K562 (cell line): ENCODE measurements around the gene PIK3R5. TPM values are rescaled to one million over a fixed set of nuclear protein-coding genes. Genes with fewer than 3 reads are reported as not detected.

Experiments
- ATAC-seq: fragments of 200-7000 bp; cut with Tn5 transposase; 3 replicates; pipeline ENCODE4 v1.9.1; 2020; ENCODE audit warnings: moderate library complexity
- BruUV-seq: library from RNA; stranded (reverse); fragments of 400-500 nt; replicated peaks from 2 replicates; lab custom pipeline; 2021; lab: Mats Ljungman, UMichigan
- CTCF ChIA-PET: fragments of 300-600 bp; formaldehyde crosslinking; extraction: SDS; loops from one replicate; lab custom pipeline; 2021; ENCODE audit warnings: low intra/inter-chr PET ratio; lab: Yijun Ruan, JAX
- POLR2A ChIA-PET: fragments of 300-600, 350-650 bp; sonication (Branson Sonifier 250); formaldehyde crosslinking; extraction: SDS; loops from one replicate; lab custom pipeline; 2021; ENCODE audit warnings: antibody characterized with exemption, inconsistent platforms; lab: Yijun Ruan, JAX
- DNase-seq, 4 experiments: peaks; one replicate each; pipeline versions ENCODE4 v3.0.0 to v3.0.0-alpha.2; 2011 to 2018; ENCODE audit warnings: low spot score in 3 of 4, mixed read lengths in 3 of 4; ENCODE audit errors: extremely low read depth in 1 of 4
- FAIRE-seq: peaks from 2 replicates; lab custom pipeline; 2011; peaks lifted over from hg19 to GRCh38; lab: Jason Lieb, UNC
- H2AFZ ChIP-seq: 2 replicates; pipeline ENCODE4 v1.6.0; 2011; ENCODE audit warnings: low read depth, low read length, control low read depth, inconsistent platforms
- H3K27ac ChIP-seq: fragments of 200-600 bp; 3 replicates; pipeline ENCODE4 v1.8.0; 2011; ENCODE audit warnings: low read depth, mild to moderate bottlenecking, control low read depth, inconsistent platforms, low read length, moderate library complexity, mixed read lengths; ENCODE audit errors: extremely low read depth
- H3K27me3 ChIP-seq, 2 experiments: fragments of 300-600 bp in 1 of 2; 2 replicates in 1 of 2; 3 replicates in 1 of 2; pipeline versions ENCODE4 v1.6.0 to v1.8.0; 2011; ENCODE audit warnings: inconsistent platforms in 2 of 2, low read length in 2 of 2, mild to moderate bottlenecking in 1 of 2, mixed read lengths in 1 of 2, moderate library complexity in 1 of 2; ENCODE audit not compliant: control insufficient read depth in 2 of 2, insufficient read depth in 2 of 2
- H3K36me3 ChIP-seq: fragments of 300-600 bp; 3 replicates; pipeline ENCODE4 v1.8.0; 2011; ENCODE audit warnings: mild to moderate bottlenecking, low read length, inconsistent platforms; ENCODE audit not compliant: control insufficient read depth, insufficient read depth
- H3K4me1 ChIP-seq, 2 experiments: fragments of 200-600 bp in 1 of 2; replicated peaks in 1 of 2; 2 replicates in 1 of 2; 3 replicates in 1 of 2; pipeline versions ENCODE4 v1.5.1 to v1.8.0; 2011; ENCODE audit warnings: inconsistent platforms in 2 of 2, low read length in 2 of 2, mild to moderate bottlenecking in 1 of 2, mixed read lengths in 1 of 2, moderate library complexity in 1 of 2; ENCODE audit not compliant: control insufficient read depth in 2 of 2, insufficient read depth in 2 of 2
- H3K4me2 ChIP-seq: 2 replicates; pipeline ENCODE4 v1.6.1; 2011; ENCODE audit warnings: low read length, control low read depth, inconsistent platforms, mixed read lengths; ENCODE audit not compliant: insufficient read depth
- H3K4me3 ChIP-seq: fragments of 200-600 bp; sonication (generic), shearing (Covaris generic); 2 replicates; pipeline ENCODE4 v1.5.1; 2016; ENCODE audit warnings: control low read depth, inconsistent platforms
- H3K79me2 ChIP-seq: fragments of 200-600 bp; 3 replicates; pipeline ENCODE4 v1.8.0; 2011; ENCODE audit warnings: low read length, inconsistent platforms; ENCODE audit not compliant: control insufficient read depth, insufficient read depth
- H3K9ac ChIP-seq, 2 experiments: 2 replicates each; pipeline versions ENCODE4 v1.6.0 to v1.6.1; 2011; ENCODE audit warnings: low read depth in 2 of 2, low read length in 2 of 2, control low read depth in 1 of 2, inconsistent platforms in 1 of 2, mild to moderate bottlenecking in 1 of 2, mixed read lengths in 1 of 2; ENCODE audit not compliant: insufficient read depth in 1 of 2
- H3K9me1 ChIP-seq: one replicate; pipeline ENCODE4 v1.6.0; 2011; ENCODE audit warnings: inconsistent platforms, mild to moderate bottlenecking, low read length, moderate library complexity; ENCODE audit not compliant: control insufficient read depth, insufficient read depth
- H3K9me3 ChIP-seq: replicated peaks from 2 replicates; pipeline ENCODE4 v1.5.1; 2011; ENCODE audit warnings: low read depth, low read length, inconsistent platforms; ENCODE audit not compliant: control insufficient read depth, insufficient read depth
- H4K20me1 ChIP-seq: replicated peaks from 2 replicates; pipeline ENCODE4 v1.6.1; 2011; ENCODE audit warnings: low read length, inconsistent platforms, mixed read lengths; ENCODE audit not compliant: control insufficient read depth, insufficient read depth
- HEY1 ChIP-seq: fragments of 250-450 bp; sonication (Bioruptor Pico); IDR thresholded peaks from 2 replicates; pipeline ENCODE4 v1.5.0; 2020; ENCODE audit warnings: mild to moderate bottlenecking, moderate library complexity, borderline replicate concordance
- KDM5B ChIP-seq: fragments of 200-600 bp; sonication (generic); IDR thresholded peaks from 2 replicates; pipeline ENCODE4 v1.6.1; 2012; ENCODE audit warnings: low read depth, mild to moderate bottlenecking, moderate library complexity, low read length, control low read depth, inconsistent platforms; ENCODE audit not compliant: insufficient replicate concordance
- MTA2 ChIP-seq: fragments of 450-650 bp; IDR thresholded peaks from 2 replicates; pipeline ENCODE4 v1.6.1; 2016; ENCODE audit warnings: low read depth
- NR2F6 ChIP-seq: fragments of 450-650 bp; formaldehyde crosslinking; IDR thresholded peaks from 2 replicates; pipeline ENCODE4 v1.4.0; 2020; ENCODE audit warnings: mild to moderate bottlenecking
- POU5F1 ChIP-seq: fragments of 150-350 bp; IDR thresholded peaks from 2 replicates; pipeline ENCODE4 v1.6.1; 2014; ENCODE audit warnings: borderline replicate concordance, low read length, low read depth, mild to moderate bottlenecking; ENCODE audit not compliant: partially characterized antibody
- RBFOX2 ChIP-seq: fragments of 200-400 bp; formaldehyde crosslinking; IDR thresholded peaks from 2 replicates; pipeline ENCODE4 v1.6.1; 2017; ENCODE audit warnings: low read depth, mild to moderate bottlenecking, low read length, moderate library complexity
- SIRT6 ChIP-seq: IDR thresholded peaks from one replicate; pipeline ENCODE4 v1.6.1; 2012; ENCODE audit warnings: low read depth, mild to moderate bottlenecking, control low read depth, inconsistent platforms, low read length, moderate library complexity
- SNRNP70 ChIP-seq: fragments of 200-400 bp; formaldehyde crosslinking; optimal IDR thresholded peaks from 2 replicates; pipeline ENCODE3; 2017; ENCODE audit warnings: low read depth, low read length
- ZNF124 ChIP-seq: sonication (generic); formaldehyde crosslinking; IDR thresholded peaks from 2 replicates; pipeline ENCODE4 v1.8.1; 2022; ENCODE audit warnings: missing genetic modification reagents
- WGBS: fragments of 100-300 bp; shearing (Covaris generic); methylation state at CpG from one replicate; pipeline ENCODE4 v1.1.6; 2016; ENCODE audit warnings: low coverage, mixed read lengths; ENCODE audit not compliant: insufficient coverage; ENCODE audit errors: missing lambda C conversion rate; 5-methylcytosine and 5-hydroxymethylcytosine counted together
- in situ Hi-C: fragments of 300-500 bp; cut with MboI; formaldehyde crosslinking; loops from 4 replicates; pipeline ENCODE4 v1.15.0; 2018; ENCODE audit warnings: inconsistent platforms, mixed read lengths
- intact Hi-C: fragments of 100-400 bp; cut with micrococcal nuclease; formaldehyde crosslinking; loops from 2 replicates; pipeline ENCODE4 v1.14.2; 2022
- polyA plus RNA-seq, 8 experiments: library from polyadenylated mRNA; depleted of rRNA in 4 of 8; stranded (reverse) in 5 of 8; unstranded in 3 of 8; fragments of >200 nt; fragmentation: Nextera tagmentation in 2 of 8; fragmentation: Illumina TruSeq in 1 of 8; extraction: Ambion mirVana in 2 of 8; extraction: Trizol in 1 of 8; gene quantifications; 2 replicates each; pipeline versions ENCODE4 v1.2.1 to v1.2.3, GENCODE V29; 2011 to 2014; ENCODE audit warnings: inconsistent platforms in 1 of 8, missing spikeins in 1 of 8
- total RNA-seq, 7 experiments: library from RNA; depleted of rRNA in 6 of 7; stranded (reverse); fragments of >200 nt in 6 of 7; fragmentation: Illumina TruSeq in 2 of 7; extraction: Trizol in 2 of 7; gene quantifications; 2 replicates each; pipeline versions ENCODE4 v1.2.1 to v1.2.3, GENCODE V29; 2011 to 2021; ENCODE audit warnings: low replicate concordance in 1 of 7
- TF ChIP-seq, protein P1 (sequence below): fragments of 450-650 bp; IDR thresholded peaks from 2 replicates; pipeline ENCODE4 v1.6.1; 2016; ENCODE audit warnings: mild to moderate bottlenecking, moderate library complexity

PIK3R5 gene
- total and polyA plus RNA-seq, 9 of the 15 experiments (the other 6 are each of a cell fraction or from before 2014, with no cell fraction given), result 0.01 to 0.38 TPM; not detected in 7

DNA sequence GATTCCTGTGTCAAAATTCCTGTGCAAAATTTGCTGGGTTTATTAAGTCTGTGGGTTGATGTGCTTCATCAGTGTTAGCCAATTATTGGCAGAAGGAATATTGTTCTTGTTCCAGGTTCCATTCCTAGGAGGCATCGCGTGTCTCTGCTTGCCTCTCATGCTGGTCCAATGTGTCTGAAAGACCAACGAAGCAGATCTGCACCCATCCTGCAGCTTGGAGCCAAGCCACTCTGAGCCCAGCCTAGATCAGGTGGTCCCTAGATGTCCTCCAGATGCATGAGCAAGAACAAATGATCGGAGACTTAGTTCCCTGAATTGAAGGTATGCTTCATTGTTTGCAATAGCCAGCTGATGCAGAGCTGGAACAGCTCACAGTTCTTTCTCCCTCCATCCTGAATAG lies 87.5 kb downstream of the PIK3R5 start:
- no peak overlapping the region for H3K27ac ChIP-seq
- no TSS peak for BruUV-seq
- no peaks in the 10 kb centered on the region for H3K9me1 ChIP-seq
- no peak overlapping the region for H3K9ac ChIP-seq
- no peak overlapping the region for H3K4me3 ChIP-seq
- H3K27me3 ChIP-seq, result peaks cover 0 to 29% of the 10 kb centered on the region in 2 experiments; a peak in 3 of 5 replicates
- FAIRE-seq, result no peak
- 0% methylated on average over 4 of the region's 4 CpGs for WGBS
- no peak for TF ChIP-seq RBFOX2
- TF ChIP-seq SIRT6, result no peak
- TF ChIP-seq MTA2, result no peak
- TF ChIP-seq, protein P1, sequence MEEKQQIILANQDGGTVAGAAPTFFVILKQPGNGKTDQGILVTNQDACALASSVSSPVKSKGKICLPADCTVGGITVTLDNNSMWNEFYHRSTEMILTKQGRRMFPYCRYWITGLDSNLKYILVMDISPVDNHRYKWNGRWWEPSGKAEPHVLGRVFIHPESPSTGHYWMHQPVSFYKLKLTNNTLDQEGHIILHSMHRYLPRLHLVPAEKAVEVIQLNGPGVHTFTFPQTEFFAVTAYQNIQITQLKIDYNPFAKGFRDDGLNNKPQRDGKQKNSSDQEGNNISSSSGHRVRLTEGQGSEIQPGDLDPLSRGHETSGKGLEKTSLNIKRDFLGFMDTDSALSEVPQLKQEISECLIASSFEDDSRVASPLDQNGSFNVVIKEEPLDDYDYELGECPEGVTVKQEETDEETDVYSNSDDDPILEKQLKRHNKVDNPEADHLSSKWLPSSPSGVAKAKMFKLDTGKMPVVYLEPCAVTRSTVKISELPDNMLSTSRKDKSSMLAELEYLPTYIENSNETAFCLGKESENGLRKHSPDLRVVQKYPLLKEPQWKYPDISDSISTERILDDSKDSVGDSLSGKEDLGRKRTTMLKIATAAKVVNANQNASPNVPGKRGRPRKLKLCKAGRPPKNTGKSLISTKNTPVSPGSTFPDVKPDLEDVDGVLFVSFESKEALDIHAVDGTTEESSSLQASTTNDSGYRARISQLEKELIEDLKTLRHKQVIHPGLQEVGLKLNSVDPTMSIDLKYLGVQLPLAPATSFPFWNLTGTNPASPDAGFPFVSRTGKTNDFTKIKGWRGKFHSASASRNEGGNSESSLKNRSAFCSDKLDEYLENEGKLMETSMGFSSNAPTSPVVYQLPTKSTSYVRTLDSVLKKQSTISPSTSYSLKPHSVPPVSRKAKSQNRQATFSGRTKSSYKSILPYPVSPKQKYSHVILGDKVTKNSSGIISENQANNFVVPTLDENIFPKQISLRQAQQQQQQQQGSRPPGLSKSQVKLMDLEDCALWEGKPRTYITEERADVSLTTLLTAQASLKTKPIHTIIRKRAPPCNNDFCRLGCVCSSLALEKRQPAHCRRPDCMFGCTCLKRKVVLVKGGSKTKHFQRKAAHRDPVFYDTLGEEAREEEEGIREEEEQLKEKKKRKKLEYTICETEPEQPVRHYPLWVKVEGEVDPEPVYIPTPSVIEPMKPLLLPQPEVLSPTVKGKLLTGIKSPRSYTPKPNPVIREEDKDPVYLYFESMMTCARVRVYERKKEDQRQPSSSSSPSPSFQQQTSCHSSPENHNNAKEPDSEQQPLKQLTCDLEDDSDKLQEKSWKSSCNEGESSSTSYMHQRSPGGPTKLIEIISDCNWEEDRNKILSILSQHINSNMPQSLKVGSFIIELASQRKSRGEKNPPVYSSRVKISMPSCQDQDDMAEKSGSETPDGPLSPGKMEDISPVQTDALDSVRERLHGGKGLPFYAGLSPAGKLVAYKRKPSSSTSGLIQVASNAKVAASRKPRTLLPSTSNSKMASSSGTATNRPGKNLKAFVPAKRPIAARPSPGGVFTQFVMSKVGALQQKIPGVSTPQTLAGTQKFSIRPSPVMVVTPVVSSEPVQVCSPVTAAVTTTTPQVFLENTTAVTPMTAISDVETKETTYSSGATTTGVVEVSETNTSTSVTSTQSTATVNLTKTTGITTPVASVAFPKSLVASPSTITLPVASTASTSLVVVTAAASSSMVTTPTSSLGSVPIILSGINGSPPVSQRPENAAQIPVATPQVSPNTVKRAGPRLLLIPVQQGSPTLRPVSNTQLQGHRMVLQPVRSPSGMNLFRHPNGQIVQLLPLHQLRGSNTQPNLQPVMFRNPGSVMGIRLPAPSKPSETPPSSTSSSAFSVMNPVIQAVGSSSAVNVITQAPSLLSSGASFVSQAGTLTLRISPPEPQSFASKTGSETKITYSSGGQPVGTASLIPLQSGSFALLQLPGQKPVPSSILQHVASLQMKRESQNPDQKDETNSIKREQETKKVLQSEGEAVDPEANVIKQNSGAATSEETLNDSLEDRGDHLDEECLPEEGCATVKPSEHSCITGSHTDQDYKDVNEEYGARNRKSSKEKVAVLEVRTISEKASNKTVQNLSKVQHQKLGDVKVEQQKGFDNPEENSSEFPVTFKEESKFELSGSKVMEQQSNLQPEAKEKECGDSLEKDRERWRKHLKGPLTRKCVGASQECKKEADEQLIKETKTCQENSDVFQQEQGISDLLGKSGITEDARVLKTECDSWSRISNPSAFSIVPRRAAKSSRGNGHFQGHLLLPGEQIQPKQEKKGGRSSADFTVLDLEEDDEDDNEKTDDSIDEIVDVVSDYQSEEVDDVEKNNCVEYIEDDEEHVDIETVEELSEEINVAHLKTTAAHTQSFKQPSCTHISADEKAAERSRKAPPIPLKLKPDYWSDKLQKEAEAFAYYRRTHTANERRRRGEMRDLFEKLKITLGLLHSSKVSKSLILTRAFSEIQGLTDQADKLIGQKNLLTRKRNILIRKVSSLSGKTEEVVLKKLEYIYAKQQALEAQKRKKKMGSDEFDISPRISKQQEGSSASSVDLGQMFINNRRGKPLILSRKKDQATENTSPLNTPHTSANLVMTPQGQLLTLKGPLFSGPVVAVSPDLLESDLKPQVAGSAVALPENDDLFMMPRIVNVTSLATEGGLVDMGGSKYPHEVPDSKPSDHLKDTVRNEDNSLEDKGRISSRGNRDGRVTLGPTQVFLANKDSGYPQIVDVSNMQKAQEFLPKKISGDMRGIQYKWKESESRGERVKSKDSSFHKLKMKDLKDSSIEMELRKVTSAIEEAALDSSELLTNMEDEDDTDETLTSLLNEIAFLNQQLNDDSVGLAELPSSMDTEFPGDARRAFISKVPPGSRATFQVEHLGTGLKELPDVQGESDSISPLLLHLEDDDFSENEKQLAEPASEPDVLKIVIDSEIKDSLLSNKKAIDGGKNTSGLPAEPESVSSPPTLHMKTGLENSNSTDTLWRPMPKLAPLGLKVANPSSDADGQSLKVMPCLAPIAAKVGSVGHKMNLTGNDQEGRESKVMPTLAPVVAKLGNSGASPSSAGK, result no peak
- TF ChIP-seq NR2F6, result no peak
- TF ChIP-seq HEY1, result no peak
- no peak for TF ChIP-seq POU5F1
- no peak for TF ChIP-seq KDM5B
- TF ChIP-seq SNRNP70, result no peak
- no peak for TF ChIP-seq ZNF124 (CRISPR knock-in tag)
- no peaks in the 10 kb centered on the region for H3K79me2 ChIP-seq
- H3K36me3 ChIP-seq, result no peaks in the 10 kb centered on the region
- H2AFZ ChIP-seq, result no peak overlapping the region
- no peak overlapping the region for H3K4me2 ChIP-seq
- ChIA-PET POLR2A (no interaction called here), CTCF (no interaction called here)
- no peaks in the 10 kb centered on the region for H4K20me1 ChIP-seq
- ATAC-seq, result no peak
- DNase-seq, result no peak
- H3K9me3 ChIP-seq, result no peaks in the 10 kb centered on the region
- in situ Hi-C loops, result no loop called here
- intact Hi-C loops, result no loop called here
- H3K4me1 ChIP-seq, result no peaks in the 10 kb centered on the region; a peak in 1 of 5 replicates
